ENCODE measurements around the gene NSF. TPM values are rescaled to one million over a fixed set of nuclear protein-coding genes. Genes with fewer than 3 reads are reported as not detected.
"Not testable (repeated sequence)": the region's sequence is repeated elsewhere in the genome, so short reads cannot be mapped to it uniquely, and the experiment has no call there.

Gene NSF
- total and polyA plus RNA-seq, 8 donors: 26.9 to 61.8 (median 32.0) TPM

DNA sequence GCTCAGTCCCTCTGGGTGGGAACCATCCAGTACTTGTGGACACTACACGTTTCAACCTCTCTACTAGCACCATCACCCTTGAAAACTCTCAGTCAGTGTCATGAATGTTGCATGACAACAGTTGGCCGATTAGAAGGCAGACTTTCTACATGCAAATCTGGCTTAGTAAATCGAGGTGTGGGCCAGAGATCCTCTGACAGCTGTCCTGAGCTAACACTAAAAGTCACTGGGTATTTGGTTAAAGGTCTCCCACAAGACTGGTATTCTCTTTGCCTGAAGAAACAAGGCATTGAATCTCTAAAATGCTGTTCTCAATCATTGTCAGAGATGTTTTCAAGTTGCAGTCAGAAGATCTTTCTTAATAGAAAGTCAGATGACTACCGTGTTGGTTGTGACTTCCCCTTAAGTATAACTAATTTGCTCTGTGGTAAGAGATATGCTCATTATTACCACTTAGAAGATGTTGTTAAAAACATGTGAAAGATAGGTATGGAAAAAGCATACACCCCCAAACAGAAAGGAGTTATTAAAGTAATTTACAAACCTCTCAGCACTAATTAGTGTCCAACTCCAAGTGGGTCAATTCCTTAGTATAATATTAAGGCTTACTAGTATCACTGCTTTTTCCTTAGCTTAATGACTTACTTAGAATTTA, 165.7 kb downstream of the NSF start:
- Histone ChIP-seq H3K27me3 (no peaks in the 10 kb centered on the region), H3K9me3 (no peaks in the 10 kb centered on the region), H3K36me3 (peaks cover 0 to 81% of the 10 kb centered on the region in 2 donors), H3K4me1 (no peaks in the 10 kb centered on the region), H3K27ac (no peak overlapping the region), H3K4me3 (no peak overlapping the region)
- no peak for ATAC-seq
- no peak for TF ChIP-seq CTCF (IDR thresholded peaks at IDR 0.05)
- intact Hi-C loops (cut with DNase I): no loop called here
- DNase-seq: no peak

GRCh38 chr17:46756861-46757260, 166.4 kb downstream of the NSF start:
- no peak for ATAC-seq
- no peak for DNase-seq
- intact Hi-C loops (cut with DNase I): no loop called here
- Histone ChIP-seq H3K27ac (no peak overlapping the region), H3K4me3 (no peak overlapping the region), H3K4me1 (no peaks in the 10 kb centered on the region), H3K9me3 (no peaks in the 10 kb centered on the region), H3K36me3 (peaks cover 0 to 80% of the 10 kb centered on the region in 2 donors), H3K27me3 (no peaks in the 10 kb centered on the region)
- no peak for TF ChIP-seq CTCF (IDR thresholded peaks at IDR 0.05)

DNA sequence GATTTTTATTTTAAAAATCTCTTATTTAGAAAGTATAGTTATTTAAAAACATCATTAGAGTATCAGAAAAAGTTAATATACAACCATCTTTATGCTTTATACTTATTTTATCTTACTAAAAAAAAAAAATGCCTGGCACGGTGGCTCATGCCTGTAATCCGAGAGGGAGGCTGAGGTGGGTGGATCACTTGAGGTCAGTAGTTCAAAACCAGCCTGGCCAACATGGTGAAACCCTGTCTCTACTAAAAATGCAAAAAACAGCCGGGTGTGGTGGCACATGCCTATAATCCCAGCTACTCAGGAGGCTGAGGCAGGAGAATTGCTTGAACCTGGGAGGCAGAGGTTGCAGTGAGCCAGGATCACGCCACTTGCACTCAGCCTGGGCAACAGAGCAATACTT, 167.1 kb downstream of the NSF start:
- H3K27me3 ChIP-seq; H3K9me3 ChIP-seq; intact Hi-C loops (cut with DNase I); H3K4me3 ChIP-seq; H3K27ac ChIP-seq; ATAC-seq; DNase-seq; H3K4me1 ChIP-seq: not testable (repeated sequence)
- peaks cover 0 to 73% of the 10 kb centered on the region in 2 donors for H3K36me3 ChIP-seq

- TF ChIP-seq CTCF (IDR thresholded peaks at IDR 0.05): no peak
- no peaks in the 10 kb centered on the region for H3K27me3 ChIP-seq
- no peaks in the 10 kb centered on the region for H3K4me1 ChIP-seq
- ATAC-seq: peak; percentile 76
- peaks cover 0 to 63% of the 10 kb centered on the region in 2 donors for H3K36me3 ChIP-seq
- intact Hi-C loops (cut with DNase I): no loop called here
- no peak overlapping the region for H3K4me3 ChIP-seq
- no peak for DNase-seq
- H3K27ac ChIP-seq: no peak overlapping the region
- no peaks in the 10 kb centered on the region for H3K9me3 ChIP-seq
Observed at GRCh38 chr17:46758614-46759013, 168.1 kb downstream of the NSF start.

- Histone ChIP-seq H3K4me3 (no peak overlapping the region), H3K27ac (no peak overlapping the region), H3K9me3 (no peaks in the 10 kb centered on the region), H3K36me3 (peaks cover 0 to 58% of the 10 kb centered on the region in 2 donors), H3K4me1 (no peaks in the 10 kb centered on the region), H3K27me3 (no peaks in the 10 kb centered on the region)
- intact Hi-C loops (cut with DNase I): no loop called here
- DNase-seq (no peak), ATAC-seq (no peak)
- no peak for TF ChIP-seq CTCF (IDR thresholded peaks at IDR 0.05)
Observed at GRCh38 chr17:46759141-46759540, 168.7 kb downstream of the NSF start.

DNA sequence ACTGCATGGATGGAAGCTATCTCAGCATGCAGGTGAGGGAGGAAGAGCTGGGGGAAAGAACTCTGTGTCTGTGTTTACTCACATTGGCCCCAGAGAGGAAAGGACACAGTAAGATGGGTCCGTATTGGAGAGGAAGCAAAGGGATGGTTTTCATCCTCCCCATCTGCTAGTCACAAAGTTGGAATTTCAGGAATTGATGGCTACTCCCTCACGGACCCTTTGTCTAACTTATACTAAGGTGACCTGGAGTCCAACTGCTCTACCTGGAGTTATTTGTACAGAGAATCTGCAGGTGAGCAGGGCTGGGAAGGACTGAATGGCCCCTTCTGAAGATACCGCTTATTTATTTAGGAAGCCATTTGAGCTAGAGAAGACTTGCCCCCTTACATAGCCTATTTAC, 172.9 kb downstream of the NSF start:
- Histone ChIP-seq H3K36me3 (peaks cover 0 to 24% of the 10 kb centered on the region in 2 donors), H3K27ac (no peak overlapping the region), H3K4me1 (peaks cover 0 to 6% of the 10 kb centered on the region in 2 donors), H3K9me3 (no peaks in the 10 kb centered on the region), H3K27me3 (peaks cover 0 to 6% of the 10 kb centered on the region in 2 donors), H3K4me3 (no peak overlapping the region)
- ATAC-seq (no peak), DNase-seq (no peak)
- intact Hi-C loops (cut with DNase I): no loop called here
- no peak for TF ChIP-seq CTCF (IDR thresholded peaks at IDR 0.05)

All from left lung (tissue), 10 donors.